H9 (cell line): Measurements from ENCODE around the gene GLB1L2. TPM values are rescaled to one million over a fixed set of nuclear protein-coding genes. Genes with fewer than 3 reads are reported as not detected.

Experiments
- DNase-seq: peaks from one replicate; pipeline ENCODE4 v3.0.0-alpha.2; 2017
- H2AFZ ChIP-seq: one replicate; pipeline ENCODE4 v1.6.1; 2013; ENCODE audit warnings: mild to moderate bottlenecking, low read length, control low read depth, moderate library complexity
- H2AK5ac ChIP-seq: 2 replicates; pipeline ENCODE4 v1.6.1; 2013; ENCODE audit warnings: low read length, control low read depth, mixed read lengths; ENCODE audit not compliant: insufficient read length
- H2BK120ac ChIP-seq: one replicate; pipeline ENCODE4 v1.6.1; 2013; ENCODE audit warnings: low read depth, mild to moderate bottlenecking, low read length, control low read depth, inconsistent platforms; ENCODE audit not compliant: poor library complexity, severe bottlenecking
- H2BK12ac ChIP-seq: 2 replicates; pipeline ENCODE4 v1.6.1; 2013; ENCODE audit warnings: low read length, control low read depth, mixed read lengths, low read depth; ENCODE audit not compliant: insufficient read length
- H2BK15ac ChIP-seq: 2 replicates; pipeline ENCODE4 v1.6.1; 2013; ENCODE audit warnings: low read depth, low read length, control low read depth
- H2BK20ac ChIP-seq: one replicate; pipeline ENCODE4 v1.6.1; 2013; ENCODE audit warnings: low read depth, mild to moderate bottlenecking, low read length, control low read depth, inconsistent platforms; ENCODE audit not compliant: poor library complexity, severe bottlenecking
- H2BK5ac ChIP-seq: 2 replicates; pipeline ENCODE4 v1.6.1; 2013; ENCODE audit warnings: low read length, control low read depth, mixed read lengths; ENCODE audit not compliant: insufficient read length
- H3K14ac ChIP-seq: 2 replicates; pipeline ENCODE4 v1.6.1; 2013; ENCODE audit warnings: low read length, control low read depth; ENCODE audit not compliant: insufficient read depth
- H3K18ac ChIP-seq: 2 replicates; pipeline ENCODE4 v1.6.1; 2013; ENCODE audit warnings: low read depth, mild to moderate bottlenecking, mixed read lengths, low read length, control low read depth; ENCODE audit not compliant: insufficient read length
- H3K23ac ChIP-seq: 2 replicates; pipeline ENCODE4 v1.6.1; 2013; ENCODE audit warnings: low read length, control low read depth, mixed read lengths, low read depth; ENCODE audit not compliant: insufficient read length
- H3K23me2 ChIP-seq: 2 replicates; pipeline ENCODE4 v1.6.1; 2013; ENCODE audit warnings: low read depth, mild to moderate bottlenecking, mixed read lengths, low read length, control low read depth; ENCODE audit not compliant: insufficient read length, poor library complexity, severe bottlenecking
- H3K27ac ChIP-seq: 2 replicates; pipeline ENCODE4 v1.5.1; 2013; ENCODE audit warnings: low read length, control low read depth, mixed read lengths, low read depth; ENCODE audit not compliant: insufficient read length
- H3K27me3 ChIP-seq: 2 replicates; pipeline ENCODE4 v1.6.1; 2013; ENCODE audit warnings: low read length, control low read depth, inconsistent platforms; ENCODE audit not compliant: insufficient read depth
- H3K4ac ChIP-seq: 2 replicates; pipeline ENCODE4 v1.6.1; 2013; ENCODE audit warnings: low read depth, mild to moderate bottlenecking, control low read depth, inconsistent platforms, low read length, moderate library complexity
- H3K4me1 ChIP-seq: 2 replicates; pipeline ENCODE4 v1.6.1; 2013; ENCODE audit warnings: low read length, control low read depth, inconsistent platforms; ENCODE audit not compliant: insufficient read depth
- H3K4me2 ChIP-seq: 2 replicates; pipeline ENCODE4 v1.6.1; 2013; ENCODE audit warnings: low read length, control low read depth, mixed read lengths; ENCODE audit not compliant: insufficient read length, insufficient read depth
- H3K56ac ChIP-seq: 2 replicates; pipeline ENCODE4 v1.6.1; 2013; ENCODE audit warnings: low read depth, mild to moderate bottlenecking, mixed read lengths, low read length, control low read depth; ENCODE audit not compliant: insufficient read length
- H3K79me1 ChIP-seq: 2 replicates; pipeline ENCODE4 v1.6.1; 2013; ENCODE audit warnings: low read depth, mild to moderate bottlenecking, moderate library complexity, low read length, control low read depth, inconsistent platforms; ENCODE audit not compliant: insufficient read depth, poor library complexity, severe bottlenecking
- H3K79me2 ChIP-seq: 2 replicates; pipeline ENCODE4 v1.6.1; 2013; ENCODE audit warnings: low read length, control low read depth, inconsistent platforms; ENCODE audit not compliant: insufficient read depth
- H3K9ac ChIP-seq: 2 replicates; pipeline ENCODE4 v1.6.1; 2013; ENCODE audit warnings: low read length, control low read depth, mixed read lengths; ENCODE audit not compliant: insufficient read length; ENCODE audit errors: extremely low read depth
- H3K9me3 ChIP-seq: one replicate; pipeline ENCODE4 v1.6.1; 2013; ENCODE audit warnings: low read depth, low read length, inconsistent platforms; ENCODE audit not compliant: control insufficient read depth
- H3T11ph ChIP-seq: one replicate; pipeline ENCODE4 v1.6.1; 2013; ENCODE audit warnings: mild to moderate bottlenecking, low read length, control low read depth, inconsistent platforms
- H4K20me1 ChIP-seq: one replicate; pipeline ENCODE4 v1.6.1; 2013; ENCODE audit not compliant: control insufficient read depth, insufficient read length, insufficient read depth
- H4K5ac ChIP-seq: 2 replicates; pipeline ENCODE4 v1.6.1; 2013; ENCODE audit warnings: low read depth, mild to moderate bottlenecking, mixed read lengths, low read length, control low read depth; ENCODE audit not compliant: insufficient read length
- H4K8ac ChIP-seq: replicated peaks from 2 replicates; pipeline ENCODE4 v1.6.1; 2013; ENCODE audit warnings: low read length, control low read depth, mixed read lengths, low read depth; ENCODE audit not compliant: insufficient read length
- H4K91ac ChIP-seq: 2 replicates; pipeline ENCODE4 v1.6.1; 2013; ENCODE audit warnings: low read depth, mild to moderate bottlenecking, moderate library complexity, mixed read lengths, low read length, control low read depth; ENCODE audit not compliant: insufficient read length
- H3K27ac Mint-ChIP-seq, 3 experiments: 2 replicates in 2 of 3; 3 replicates in 1 of 3; pipeline ENCODE4 v1.8.0; 2020 to 2021; ENCODE audit warnings: mixed read lengths in 3 of 3, mild to moderate bottlenecking in 1 of 3, moderate library complexity in 1 of 3
- H3K27me3 Mint-ChIP-seq: 2 replicates; pipeline ENCODE4 v1.8.0; 2021; ENCODE audit warnings: low read depth, mild to moderate bottlenecking, moderate library complexity, mixed read lengths
- H3K36me3 Mint-ChIP-seq, 3 experiments: 2 replicates in 2 of 3; 3 replicates in 1 of 3; pipeline ENCODE4 v1.8.0; 2020 to 2021; ENCODE audit warnings: low read depth in 3 of 3, mixed read lengths in 3 of 3; ENCODE audit not compliant: insufficient read depth in 1 of 3
- H3K4me1 Mint-ChIP-seq, 2 experiments: 2 replicates each; pipeline ENCODE4 v1.8.0; 2020; ENCODE audit warnings: mixed read lengths in 2 of 2
- H3K4me3 Mint-ChIP-seq, 2 experiments: 2 replicates in 1 of 2; 3 replicates in 1 of 2; pipeline ENCODE4 v1.8.0; 2020 to 2021; ENCODE audit warnings: mild to moderate bottlenecking in 2 of 2, mixed read lengths in 2 of 2, moderate library complexity in 1 of 2
- H3K9me3 Mint-ChIP-seq, 2 experiments: 2 replicates in 1 of 2; 3 replicates in 1 of 2; pipeline ENCODE4 v1.8.0; 2020; ENCODE audit warnings: mild to moderate bottlenecking in 2 of 2, mixed read lengths in 2 of 2, moderate library complexity in 1 of 2
- WGBS: extraction: QIAGEN DNeasy Blood & Tissue Kit; methylation state at CpG from one replicate; pipeline ENCODE4 v1.1.7; 2013; ENCODE audit warnings: missing lambda C conversion rate, low lambda C conversion rate, mixed read lengths; ENCODE audit not compliant: insufficient read length; ENCODE audit errors: extremely low coverage; 5-methylcytosine and 5-hydroxymethylcytosine counted together
- total RNA-seq: library from RNA; stranded (reverse); gene quantifications from 2 replicates; pipeline ENCODE4 v1.2.1, GENCODE V29; 2021
- TF ChIP-seq, protein P1 (sequence below): fragments of 200-600 bp; sonication (generic); conservative IDR thresholded peaks from 3 replicates; pipeline ENCODE4 v1.8.0; 2021; ENCODE audit warnings: antibody characterized with exemption, mild to moderate bottlenecking

GLB1L2 gene
- total RNA-seq, 1 experiment from 2014 or later, result 2.4 TPM

DNA sequence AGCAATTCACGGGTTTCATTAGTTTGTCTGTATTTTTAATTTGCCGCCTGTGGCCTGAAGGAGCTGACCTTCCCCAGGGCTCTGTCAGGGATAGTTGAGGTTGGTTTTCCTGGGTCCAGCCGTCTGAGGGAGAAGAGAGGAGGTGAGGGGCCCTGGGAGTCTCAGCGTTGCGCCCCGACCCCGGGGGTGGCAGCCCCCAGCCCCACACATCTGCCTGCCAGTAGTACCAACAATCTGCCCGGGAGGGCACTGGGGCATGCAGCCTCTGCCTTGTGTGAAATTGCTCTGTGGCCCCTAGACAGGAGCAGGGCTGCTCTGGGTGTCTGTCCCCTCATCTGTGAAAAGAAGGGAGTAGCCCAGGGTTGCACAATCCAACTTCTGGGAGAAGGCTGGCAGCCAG, 73.6 kb downstream of the GLB1L2 start:
- Histone ChIP-seq H3K56ac (no peak overlapping the region), H2AK5ac (no peak overlapping the region), H2BK20ac (no peak overlapping the region), H3K14ac (no peak overlapping the region), H3K79me2 (0 out of 2 replicates have a peak, but pooled peaks cover 1% of the 10 kb centered on the region), H3K4me2 (no peak overlapping the region), H2BK12ac (no peak overlapping the region), H4K91ac (no peak overlapping the region), H4K8ac (no peak overlapping the region), H3K4me1 (peaks cover 2% of the 10 kb centered on the region; the same call in 1 of the 2 replicates), H3K18ac (no peak overlapping the region), H3K9me3 (no peaks in the 10 kb centered on the region), H4K5ac (no peak overlapping the region), H3T11ph (no peak overlapping the region), H3K27ac (no peak overlapping the region), H4K20me1 (peaks cover under 1% of the 10 kb centered on the region), H2AFZ (no peak overlapping the region), H3K79me1 (no peaks in the 10 kb centered on the region), H2BK15ac (no peak overlapping the region), H2BK5ac (no peak overlapping the region), H3K4ac (no peak overlapping the region), H3K23ac (no peak overlapping the region), H3K9ac (no peak overlapping the region), H3K23me2 (no peaks in the 10 kb centered on the region), H3K27me3 (no peaks in the 10 kb centered on the region), H2BK120ac (no peak overlapping the region)
- TF ChIP-seq, protein P1, sequence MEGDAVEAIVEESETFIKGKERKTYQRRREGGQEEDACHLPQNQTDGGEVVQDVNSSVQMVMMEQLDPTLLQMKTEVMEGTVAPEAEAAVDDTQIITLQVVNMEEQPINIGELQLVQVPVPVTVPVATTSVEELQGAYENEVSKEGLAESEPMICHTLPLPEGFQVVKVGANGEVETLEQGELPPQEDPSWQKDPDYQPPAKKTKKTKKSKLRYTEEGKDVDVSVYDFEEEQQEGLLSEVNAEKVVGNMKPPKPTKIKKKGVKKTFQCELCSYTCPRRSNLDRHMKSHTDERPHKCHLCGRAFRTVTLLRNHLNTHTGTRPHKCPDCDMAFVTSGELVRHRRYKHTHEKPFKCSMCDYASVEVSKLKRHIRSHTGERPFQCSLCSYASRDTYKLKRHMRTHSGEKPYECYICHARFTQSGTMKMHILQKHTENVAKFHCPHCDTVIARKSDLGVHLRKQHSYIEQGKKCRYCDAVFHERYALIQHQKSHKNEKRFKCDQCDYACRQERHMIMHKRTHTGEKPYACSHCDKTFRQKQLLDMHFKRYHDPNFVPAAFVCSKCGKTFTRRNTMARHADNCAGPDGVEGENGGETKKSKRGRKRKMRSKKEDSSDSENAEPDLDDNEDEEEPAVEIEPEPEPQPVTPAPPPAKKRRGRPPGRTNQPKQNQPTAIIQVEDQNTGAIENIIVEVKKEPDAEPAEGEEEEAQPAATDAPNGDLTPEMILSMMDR, result no peak
- Mint-ChIP-seq H3K36me3 (peaks cover 9 to 23% (median 14%) of the 10 kb centered on the region in 3 experiments; a peak in 5 of 7 replicates), H3K4me1 (peaks cover 25 to 27% of the 10 kb centered on the region in 2 experiments), H3K27ac (peak overlapping the region in 1 of 3 experiments; percentile 75; a peak in 1 of 7 replicates), H3K4me3 (no peak overlapping the region), H3K27me3 (peaks cover 10% of the 10 kb centered on the region), H3K9me3 (no peaks in the 10 kb centered on the region; a peak in 1 of 5 replicates)
- no peak for DNase-seq
- no CpG with 5 or more reads among the region's 8 CpGs for WGBS
